HepG2 (cell line): Measurements from ENCODE around the gene UACA. TPM values are rescaled to one million over a fixed set of nuclear protein-coding genes. Genes with fewer than 3 reads are reported as not detected.

ENCODE experiments used
- ATAC-seq: fragments of 200-7000 bp; cut with Tn5 transposase; 3 replicates; pipeline ENCODE4 v1.9.1; 2020; ENCODE audit warnings: mild to moderate bottlenecking, moderate library complexity
- BruUV-seq: library from RNA; stranded (reverse); fragments of 400-500 nt; replicated peaks from 2 replicates; lab custom pipeline; 2021; lab: Mats Ljungman, UMichigan
- CTCF ChIA-PET: fragments of 300-600 bp; formaldehyde crosslinking; extraction: SDS; loops from one replicate; lab custom pipeline; 2021; ENCODE audit warnings: low total read pairs, inconsistent platforms, low intra/inter-chr PET ratio; lab: Yijun Ruan, JAX
- POLR2A ChIA-PET: fragments of 350-600 bp; sonication (Branson Sonifier 250); formaldehyde crosslinking; loops from one replicate; lab custom pipeline; 2020; ENCODE audit warnings: antibody characterized with exemption, inconsistent platforms; lab: Yijun Ruan, JAX
- DNase-seq: peaks from one replicate; pipeline ENCODE4 v3.0.0-alpha.2; 2015; ENCODE audit warnings: low spot score
- FAIRE-seq: peaks from 3 replicates; lab custom pipeline; 2011; peaks lifted over from hg19 to GRCh38; lab: Jason Lieb, UNC
- H2AFZ ChIP-seq: one replicate; pipeline ENCODE4 v1.6.1; 2011; ENCODE audit warnings: low read length, inconsistent platforms
- H3K27ac ChIP-seq: fragments of 300-600 bp; 3 replicates; pipeline ENCODE4 v1.8.0; 2011; ENCODE audit warnings: mixed run types, mild to moderate bottlenecking, mixed read lengths, low read length, inconsistent platforms; ENCODE audit not compliant: insufficient read depth; ENCODE audit errors: extremely low read length
- H3K27me3 ChIP-seq, 2 experiments: fragments of 200-600 bp in 1 of 2; 2 replicates in 1 of 2; 3 replicates in 1 of 2; pipeline versions ENCODE4 v1.6.0 to v1.8.0; 2011; ENCODE audit warnings: low read length in 2 of 2, mild to moderate bottlenecking in 2 of 2, moderate library complexity in 2 of 2, inconsistent platforms in 1 of 2; ENCODE audit not compliant: insufficient read depth in 2 of 2, control insufficient read depth in 1 of 2
- H3K36me3 ChIP-seq, 2 experiments: fragments of 200-600 bp in 1 of 2; replicated peaks in 1 of 2; 2 replicates in 1 of 2; 3 replicates in 1 of 2; pipeline versions ENCODE4 v1.5.1 to v1.8.0; 2011; ENCODE audit warnings: low read length in 2 of 2, inconsistent platforms in 1 of 2; ENCODE audit not compliant: insufficient read depth in 2 of 2, control insufficient read depth in 1 of 2
- H3K4me1 ChIP-seq: 2 replicates; pipeline ENCODE4 v1.5.1; 2012; ENCODE audit warnings: low read length, inconsistent platforms; ENCODE audit not compliant: insufficient read depth
- H3K4me2 ChIP-seq: 2 replicates; pipeline ENCODE4 v1.6.0; 2011; ENCODE audit warnings: low read depth, low read length, inconsistent platforms
- H3K4me3 ChIP-seq, 3 experiments: fragments of 200-600 bp in 1 of 3; sonication (generic), shearing (Covaris generic) in 1 of 3; replicated peaks in 1 of 3; 2 replicates each; pipeline ENCODE4 v1.5.1; 2011 to 2016; ENCODE audit warnings: low read length in 3 of 3, inconsistent platforms in 2 of 3, low read depth in 2 of 3, mild to moderate bottlenecking in 2 of 3, control low read depth in 1 of 3, mixed read lengths in 1 of 3; ENCODE audit not compliant: insufficient read depth in 1 of 3
- H3K79me2 ChIP-seq: one replicate; pipeline ENCODE4 v1.6.1; 2011; ENCODE audit warnings: low read length, inconsistent platforms; ENCODE audit not compliant: insufficient read depth
- H3K9ac ChIP-seq: 2 replicates; pipeline ENCODE4 v1.6.0; 2011; ENCODE audit warnings: mild to moderate bottlenecking, low read depth, low read length, inconsistent platforms; ENCODE audit not compliant: insufficient read depth
- H3K9me3 ChIP-seq: 2 replicates; pipeline ENCODE4 v1.5.1; 2012; ENCODE audit warnings: mild to moderate bottlenecking, low read length
- H4K20me1 ChIP-seq: 2 replicates; pipeline ENCODE4 v1.6.0; 2011; ENCODE audit warnings: inconsistent platforms, mild to moderate bottlenecking, low read length, moderate library complexity; ENCODE audit not compliant: insufficient read depth
- CENPBD1 ChIP-seq: sonication (generic); formaldehyde crosslinking; IDR thresholded peaks from 2 replicates; pipeline ENCODE4 v1.8.0; 2022; ENCODE audit warnings: missing genetic modification reagents, low read depth, mild to moderate bottlenecking, borderline replicate concordance
- CENPT ChIP-seq: sonication (generic); formaldehyde crosslinking; IDR thresholded peaks from 2 replicates; pipeline ENCODE4 v1.8.0; 2022; ENCODE audit warnings: low read depth, mild to moderate bottlenecking, moderate library complexity, missing genetic modification reagents
- HMG20A ChIP-seq: IDR thresholded peaks from 2 replicates; pipeline ENCODE4 v1.6.1; 2016; ENCODE audit warnings: borderline replicate concordance
- MAFG ChIP-seq: sonication (generic); formaldehyde crosslinking; IDR thresholded peaks from 2 replicates; pipeline ENCODE4 v1.5.1; 2020; ENCODE audit warnings: mild to moderate bottlenecking, missing genetic modification reagents
- MXD1 ChIP-seq: sonication (generic); formaldehyde crosslinking; IDR thresholded peaks from 2 replicates; pipeline ENCODE4 v1.4.0; 2020; ENCODE audit warnings: mild to moderate bottlenecking, missing genetic modification reagents
- POLR2AphosphoS2 ChIP-seq: IDR thresholded peaks from 2 replicates; pipeline ENCODE4 v1.6.1; 2011; ENCODE audit warnings: low read depth, low read length, improper control_type of control experiment
- PRPF4 ChIP-seq: fragments of 200-400 bp; formaldehyde crosslinking; IDR thresholded peaks from 2 replicates; pipeline ENCODE4 v1.6.1; 2016; ENCODE audit warnings: low read length, low read depth; ENCODE audit not compliant: poor library complexity, severe bottlenecking
- ZNF260 ChIP-seq: sonication (generic); formaldehyde crosslinking; IDR thresholded peaks from 2 replicates; pipeline ENCODE4 v1.4.0; 2020; ENCODE audit warnings: missing genetic modification reagents, low read depth, mild to moderate bottlenecking, borderline replicate concordance
- ZNF562 ChIP-seq: sonication (generic); formaldehyde crosslinking; IDR thresholded peaks from 2 replicates; pipeline ENCODE4 v1.8.0; 2022; ENCODE audit warnings: missing genetic modification reagents, borderline replicate concordance
- ZNF740 ChIP-seq: sonication (generic); formaldehyde crosslinking; IDR thresholded peaks from 2 replicates; pipeline ENCODE4 v1.4.0; 2020; ENCODE audit warnings: missing genetic modification reagents
- ZNF770 ChIP-seq: sonication (generic); formaldehyde crosslinking; IDR thresholded peaks from 2 replicates; pipeline ENCODE4 v1.5.0; 2020; ENCODE audit warnings: mild to moderate bottlenecking, missing genetic modification reagents
- ZNF782 ChIP-seq: sonication (generic); formaldehyde crosslinking; IDR thresholded peaks from 2 replicates; pipeline ENCODE4 v1.4.0; 2020; ENCODE audit warnings: missing genetic modification reagents, mild to moderate bottlenecking, borderline replicate concordance
- WGBS: methylation state at CpG from one replicate; pipeline ENCODE4 v1.1.6; 2017; ENCODE audit warnings: low lambda C conversion rate; 5-methylcytosine and 5-hydroxymethylcytosine counted together
- in situ Hi-C: cut with HindIII; loops from 2 replicates; pipeline ENCODE4 v1.10.0; 2017; ENCODE audit warnings: low pct_unique_long_range_greater_than_20kb; ENCODE audit not compliant: extremely low pct_ligation_motif_present
- intact Hi-C: fragments of 100-400 bp; cut with micrococcal nuclease; formaldehyde crosslinking; loops from one replicate; pipeline ENCODE4 v1.10.0; 2022; ENCODE audit not compliant: unreplicated experiment
- polyA plus RNA-seq, 8 experiments: library from polyadenylated mRNA; depleted of rRNA in 3 of 8; stranded (reverse) in 7 of 8; unstranded in 1 of 8; fragments of >200 nt; fragmentation: Illumina TruSeq in 4 of 8; extraction: Trizol in 4 of 8; gene quantifications; 2 replicates each; pipeline versions ENCODE4 v1.2.1 to v1.2.3, GENCODE V29; 2011 to 2016; ENCODE audit warnings: low read depth in 4 of 8, missing spikeins in 1 of 8, mixed read lengths in 1 of 8; ENCODE audit not compliant: insufficient read depth in 1 of 8
- total RNA-seq, 5 experiments: library from RNA; depleted of rRNA; stranded (reverse); fragments of >200 nt; fragmentation: Illumina TruSeq; extraction: Trizol; gene quantifications; 2 replicates each; pipeline ENCODE4 v1.2.3, GENCODE V29; 2016; ENCODE audit warnings: low read depth in 1 of 5

UACA gene
- total and polyA plus RNA-seq, 2 of the 13 experiments (the other 11 are each of a cell fraction or from before 2014, with no cell fraction given), result 17.8 to 39.2 TPM

GRCh38 chr15:70635895-70636294 lies 127.5 kb downstream of the UACA start:
- H3K27ac ChIP-seq, result no peak overlapping the region
- no peaks in the 10 kb centered on the region for H3K79me2 ChIP-seq
- no TSS peak for BruUV-seq
- POLR2A ChIA-PET, result no interaction called here
- in situ Hi-C loops, result loop anchor here (5.0 kb wide), 1 partner anchor 64 kb away; no protein-coding TSS in a partner anchor
- H4K20me1 ChIP-seq, result no peaks in the 10 kb centered on the region
- CTCF ChIA-PET, result interaction anchor here (1.5 kb wide), 1 partner anchor 67 kb away, joined by 21 read pairs; no protein-coding TSS in a partner anchor
- H2AFZ ChIP-seq, result no peak overlapping the region
- H3K4me3 ChIP-seq, result no peak overlapping the region
- no peak for ATAC-seq
- H3K27me3 ChIP-seq, result 0 out of 5 replicates have a peak, but pooled peaks cover 0 to 3% of the 10 kb centered on the region in 2 experiments
- no peak overlapping the region for H3K4me2 ChIP-seq
- intact Hi-C loops, result no loop called here
- H3K4me1 ChIP-seq, result peaks cover 24% of the 10 kb centered on the region
- no peak overlapping the region for H3K9ac ChIP-seq
- no peak for FAIRE-seq
- TF ChIP-seq HMG20A (no peak), MAFG (CRISPR knock-in tag) (no peak), CENPBD1 (CRISPR knock-in tag) (no peak), ZNF562 (CRISPR knock-in tag) (no peak), PRPF4 (no peak), ZNF260 (CRISPR knock-in tag) (no peak)
- TF ChIP-seq, all 625 proteins: peak for 0
- no peak for DNase-seq
- H3K36me3 ChIP-seq, result no peaks in the 10 kb centered on the region
- 91% methylated on average over 2 of the region's 2 CpGs for WGBS
- H3K9me3 ChIP-seq, result no peaks in the 10 kb centered on the region

GRCh38 chr15:70633991-70634390 lies 129.4 kb downstream of the UACA start:
- ATAC-seq (no peak), DNase-seq (no peak), FAIRE-seq (no peak)
- H3K36me3 ChIP-seq, result no peaks in the 10 kb centered on the region
- BruUV-seq, result no TSS peak
- peaks cover 0 to 14% of the 10 kb centered on the region in 2 experiments; a peak in 2 of 5 replicates for H3K27me3 ChIP-seq
- ChIA-PET CTCF (no interaction called here), POLR2A (no interaction called here)
- no peaks in the 10 kb centered on the region for H3K9me3 ChIP-seq
- 83% methylated on average over 7 of the region's 7 CpGs for WGBS
- no peak overlapping the region for H3K9ac ChIP-seq
- no peak overlapping the region for H3K27ac ChIP-seq
- H3K4me2 ChIP-seq, result no peak overlapping the region
- H3K4me3 ChIP-seq, result no peak overlapping the region
- H3K79me2 ChIP-seq, result no peaks in the 10 kb centered on the region
- intact Hi-C loops (no loop called here), in situ Hi-C loops (no loop called here)
- H4K20me1 ChIP-seq, result no peaks in the 10 kb centered on the region
- peaks cover 24% of the 10 kb centered on the region for H3K4me1 ChIP-seq
- no peak overlapping the region for H2AFZ ChIP-seq
- TF ChIP-seq MXD1 (CRISPR knock-in tag), result no peak
- TF ChIP-seq ZNF740, result no peak
- TF ChIP-seq ZNF782 (CRISPR knock-in tag), result no peak
- no peak for TF ChIP-seq ZNF770 (CRISPR knock-in tag)
- no peak for TF ChIP-seq CENPT (CRISPR knock-in tag)
- no peak for TF ChIP-seq POLR2AphosphoS2
